Measurements from ENCODE around the gene UQCC3.

The UQCC3 gene

GRCh38 chr11:62716206-62716605 lies 44.7 kb downstream of the UQCC3 start:
- H3K9me3 ChIP-seq (ENCODE audit: control insufficient read depth, low read length) = no peaks in the 10 kb centered on the region
- no peak overlapping the region for H3K4me3 ChIP-seq (ENCODE audit: low read length)
- peaks cover 41% of the 10 kb centered on the region for H3K4me1 ChIP-seq (ENCODE audit: control insufficient read depth, insufficient read depth, low read length)
- H3K36me3 ChIP-seq (ENCODE audit: control insufficient read depth, insufficient read depth, low read length, severe bottlenecking) = peaks cover 95% of the 10 kb centered on the region
- no peaks in the 10 kb centered on the region for H3K27me3 ChIP-seq (replicated peaks; ENCODE audit: control insufficient read depth, insufficient read depth, low read length)
- peak overlapping the region; percentile 21 for H3K9ac ChIP-seq (ENCODE audit: low read length)
- DNase-seq (ENCODE audit: low read depth) = no peak

GRCh38 chr11:62716816-62717215 lies 45.3 kb downstream of the UQCC3 start:
- no peak for DNase-seq (ENCODE audit: low read depth)
- H3K4me1 ChIP-seq (ENCODE audit: control insufficient read depth, insufficient read depth, low read length) = peaks cover 43% of the 10 kb centered on the region
- H3K36me3 ChIP-seq (ENCODE audit: control insufficient read depth, insufficient read depth, low read length, severe bottlenecking) = peaks cover 95% of the 10 kb centered on the region
- H3K27me3 ChIP-seq (replicated peaks; ENCODE audit: control insufficient read depth, insufficient read depth, low read length) = no peaks in the 10 kb centered on the region
- no peaks in the 10 kb centered on the region for H3K9me3 ChIP-seq (ENCODE audit: control insufficient read depth, low read length)
- H3K9ac ChIP-seq (ENCODE audit: low read length) = no peak overlapping the region
- no peak overlapping the region for H3K4me3 ChIP-seq (ENCODE audit: low read length)

- Histone ChIP-seq H3K9me3 (ENCODE audit: control insufficient read depth, low read length) (no peaks in the 10 kb centered on the region), H3K9ac (ENCODE audit: low read length) (peak overlapping the region; percentile 53), H3K4me3 (ENCODE audit: low read length) (peak overlapping the region; percentile 28), H3K4me1 (ENCODE audit: control insufficient read depth, insufficient read depth, low read length) (peaks cover 39% of the 10 kb centered on the region), H3K36me3 (ENCODE audit: control insufficient read depth, insufficient read depth, low read length, severe bottlenecking) (peaks cover 96% of the 10 kb centered on the region), H3K27me3 (replicated peaks; ENCODE audit: control insufficient read depth, insufficient read depth, low read length) (no peaks in the 10 kb centered on the region)
- DNase-seq (ENCODE audit: low read depth) = no peak
Measured at GRCh38 chr11:62719302-62719978, 48.0 kb downstream of the UQCC3 start.

GRCh38 chr11:62721994-62722393 lies 50.5 kb downstream of the UQCC3 start:
- Histone ChIP-seq H3K9ac (ENCODE audit: low read length) (peak overlapping the region; percentile 22), H3K27me3 (replicated peaks; ENCODE audit: control insufficient read depth, insufficient read depth, low read length) (no peaks in the 10 kb centered on the region), H3K4me3 (ENCODE audit: low read length) (no peak overlapping the region), H3K36me3 (ENCODE audit: control insufficient read depth, insufficient read depth, low read length, severe bottlenecking) (peaks cover 72% of the 10 kb centered on the region), H3K9me3 (ENCODE audit: control insufficient read depth, low read length) (no peaks in the 10 kb centered on the region), H3K4me1 (ENCODE audit: control insufficient read depth, insufficient read depth, low read length) (peaks cover 34% of the 10 kb centered on the region)
- no peak for DNase-seq (ENCODE audit: low read depth)

Measured in adipocyte (in vitro differentiated cells).